Suppressor macrophage treated with lipopolysaccharide for 4 hours (primary cell): ENCODE measurements around the gene NMNAT2.

Source experiments
- DNase-seq: peaks from one replicate; pipeline ENCODE4 v3.0.0-alpha.2; 2020

Gene NMNAT2

GRCh38 chr1:183233113-183233512 is 185.1 kb downstream of the NMNAT2 start:
- DNase-seq: no peak

- DNase-seq: no peak
These were observed 186.6 kb downstream of the NMNAT2 start for GRCh38 chr1:183231545-183231944.

GRCh38 chr1:183230413-183230812 is 187.8 kb downstream of the NMNAT2 start:
- DNase-seq: no peak

GRCh38 chr1:183228347-183229220 is 189.6 kb downstream of the NMNAT2 start:
- no peak for DNase-seq

- DNase-seq: peak; percentile 60
These were observed 190.5 kb downstream of the NMNAT2 start for GRCh38 chr1:183227422-183228346.

- no peak for DNase-seq
These were observed 191.2 kb downstream of the NMNAT2 start for GRCh38 chr1:183226963-183227362.

- no peak for DNase-seq
These were observed 191.8 kb downstream of the NMNAT2 start for GRCh38 chr1:183226361-183226760.

- no peak for DNase-seq
These were observed 194.7 kb downstream of the NMNAT2 start for GRCh38 chr1:183223467-183223866.

GRCh38 chr1:183222909-183223308 is 195.3 kb downstream of the NMNAT2 start:
- no peak for DNase-seq

- no peak for DNase-seq
These were observed 198.6 kb downstream of the NMNAT2 start for GRCh38 chr1:183219616-183220009.

- DNase-seq: no peak
These were observed 199.1 kb downstream of the NMNAT2 start for GRCh38 chr1:183218971-183219615.

- DNase-seq: no peak
These were observed 200.1 kb downstream of the NMNAT2 start for GRCh38 chr1:183218027-183218618.

GRCh38 chr1:183215936-183216335 is 202.2 kb downstream of the NMNAT2 start:
- no peak for DNase-seq

GRCh38 chr1:183215076-183215720 is 203.0 kb downstream of the NMNAT2 start:
- DNase-seq: no peak

GRCh38 chr1:183214021-183214970 is 203.9 kb downstream of the NMNAT2 start:
- no peak for DNase-seq

- no peak for DNase-seq
These were observed 205.3 kb downstream of the NMNAT2 start for GRCh38 chr1:183212870-183213269.

- no peak for DNase-seq
These were observed 207.5 kb downstream of the NMNAT2 start for GRCh38 chr1:183210681-183211080.

- peak; percentile 81 for DNase-seq
These were observed 208.5 kb downstream of the NMNAT2 start for GRCh38 chr1:183209533-183210158.

GRCh38 chr1:183206538-183207122 is 211.6 kb downstream of the NMNAT2 start:
- DNase-seq: no peak

GRCh38 chr1:183205196-183205781 is 212.9 kb downstream of the NMNAT2 start:
- DNase-seq: no peak
